GM21381 (cell line): Measurements from ENCODE around the gene S100A9.
"Not testable (repeated sequence)": the region's sequence is repeated elsewhere in the genome, so short reads cannot be mapped to it uniquely, and the experiment has no call there.

Experiments used
- ATAC-seq: cut with Tn5 transposase; IDR thresholded peaks from one replicate; pipeline ENCODE4 v1.9.1; 2021; ENCODE audit warnings: mild to moderate bottlenecking, moderate library complexity; ENCODE audit not compliant: unreplicated experiment

The S100A9 gene

GRCh38 chr1:153344718-153345025, 13.0 kb upstream of the S100A9 start:
- ATAC-seq, result no peak

GRCh38 chr1:153345187-153346076, 12.2 kb upstream of the S100A9 start:
- ATAC-seq, result no peak

- ATAC-seq, result no peak
Observed at GRCh38 chr1:153346077-153346723, 11.5 kb upstream of the S100A9 start.

- ATAC-seq, result not testable (repeated sequence)
Observed at GRCh38 chr1:153347049-153347448, 10.6 kb upstream of the S100A9 start.

- no peak for ATAC-seq
Observed at GRCh38 chr1:153347856-153348255, 9.8 kb upstream of the S100A9 start.

GRCh38 chr1:153348511-153349362, 8.9 kb upstream of the S100A9 start, which contains the start of gene PGLYRP4:
TSS of gene PGLYRP4 (minus strand) at chr1:153348841. CDS start at chr1:153347932, 909 bp downstream.
- no peak for ATAC-seq

- no peak for ATAC-seq
Observed at GRCh38 chr1:153349363-153350320, 8.0 kb upstream of the S100A9 start.

- ATAC-seq, result no peak
Observed at GRCh38 chr1:153350321-153350957, 7.2 kb upstream of the S100A9 start.

GRCh38 chr1:153352523-153352922, 5.1 kb upstream of the S100A9 start:
- no peak for ATAC-seq

- ATAC-seq, result no peak
Observed at GRCh38 chr1:153353226-153353947, 4.3 kb upstream of the S100A9 start.

- ATAC-seq, result no peak
Observed at GRCh38 chr1:153354515-153355193, 3.0 kb upstream of the S100A9 start.

- no peak for ATAC-seq
Observed at GRCh38 chr1:153355445-153356071, 2.1 kb upstream of the S100A9 start.

- no peak for ATAC-seq
Observed at GRCh38 chr1:153356392-153357075, 1.1 kb upstream of the S100A9 start.

- ATAC-seq, result no peak
Observed at GRCh38 chr1:153357076-153357852, 390 bp upstream of the S100A9 start.

- no peak for ATAC-seq
Observed at GRCh38 chr1:153358691-153358975, 979 bp downstream of the S100A9 start.

- no peak for ATAC-seq
Observed at GRCh38 chr1:153359241-153359640, 1.6 kb downstream of the S100A9 start.

- no peak for ATAC-seq
Observed at GRCh38 chr1:153360190-153360589, 2.5 kb downstream of the S100A9 start.
